Erythroblast (primary cell): ENCODE measurements around the gene TMEM204.

Experiments used
- DNase-seq, 2 experiments: peaks; one replicate each; lab custom pipeline; 2025; lab: John Stamatoyannopoulos, UW
- GATA1 ChIP-seq: IDR thresholded peaks from 2 replicates; pipeline ENCODE4 v1.6.1; 2011; ENCODE audit warnings: low read depth, mild to moderate bottlenecking, control low read depth, low read length, moderate library complexity
- POLR2A ChIP-seq: IDR thresholded peaks from 2 replicates; pipeline ENCODE4 v1.6.1; 2011; ENCODE audit warnings: mild to moderate bottlenecking, low read length

Gene TMEM204

DNA sequence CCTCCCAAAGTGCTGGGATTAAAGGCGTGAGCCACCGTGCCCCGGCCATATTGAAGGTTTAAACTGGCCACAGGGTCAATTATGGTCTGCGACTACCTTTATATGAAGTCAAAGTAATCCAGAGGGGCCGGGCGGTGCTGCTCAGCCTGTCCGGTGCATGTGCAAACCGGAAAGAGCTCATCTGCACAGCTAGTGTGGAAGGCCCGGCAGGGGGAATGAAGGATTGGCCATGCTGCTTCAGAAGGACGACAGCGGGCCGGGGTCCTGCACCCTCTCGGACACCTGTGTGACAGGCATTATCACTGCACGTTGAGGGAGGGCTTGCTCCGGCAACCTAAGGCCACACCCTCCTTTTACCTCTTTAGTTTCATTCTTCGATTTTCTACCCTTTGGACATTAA is 23.6 kb downstream of the TMEM204 start:
- TF ChIP-seq POLR2A, result no peak
- TF ChIP-seq GATA1, result no peak
- no peak for DNase-seq

DNA sequence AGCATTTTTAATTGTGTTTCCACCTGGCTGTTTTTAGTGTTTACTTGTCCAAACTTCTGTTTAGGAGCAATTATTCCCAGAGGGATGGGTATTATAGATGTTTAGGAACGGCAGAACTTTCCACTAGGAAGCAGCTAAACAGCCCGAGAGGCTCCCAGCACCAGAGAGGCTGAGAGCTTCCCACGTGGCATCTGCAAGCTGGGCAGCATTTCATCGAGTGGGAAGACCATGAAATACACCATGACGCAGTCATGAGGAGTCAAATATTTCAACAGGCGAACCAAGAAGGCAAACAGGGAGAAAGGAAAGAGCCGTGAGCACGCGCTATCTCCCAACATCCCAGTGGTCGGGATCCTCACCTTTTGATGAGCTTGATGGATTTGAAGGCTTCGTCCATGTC is 24.1 kb downstream of the TMEM204 start:
- TF ChIP-seq GATA1 (no peak), POLR2A (no peak)
- DNase-seq, result no peak

DNA sequence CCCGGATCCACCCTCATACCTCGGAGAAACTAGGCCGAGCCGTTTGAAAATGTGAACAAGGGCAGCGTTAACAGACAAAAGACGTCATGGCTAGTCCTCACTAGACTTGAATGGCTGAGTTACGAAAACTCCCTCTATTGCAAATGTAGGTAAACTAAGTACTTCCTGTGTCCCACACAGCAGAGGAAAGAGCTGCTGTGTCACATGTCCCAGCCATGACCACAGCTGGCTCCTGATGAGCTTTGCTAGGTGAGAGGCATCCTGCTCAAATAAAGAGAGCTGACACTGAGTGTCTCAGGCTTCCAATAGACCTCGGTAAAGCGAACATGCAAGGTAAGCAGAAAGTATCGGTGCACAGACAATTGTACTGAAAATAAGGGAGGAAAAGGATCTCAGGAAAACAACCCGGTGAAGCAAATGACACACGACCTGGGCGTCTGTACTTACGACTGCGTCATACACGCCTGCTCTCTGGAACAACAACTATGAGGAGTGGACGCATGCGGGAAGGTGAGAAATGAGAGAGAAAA is 26.0 kb downstream of the TMEM204 start:
- no peak for DNase-seq
- no peak for TF ChIP-seq POLR2A
- no peak for TF ChIP-seq GATA1

DNA sequence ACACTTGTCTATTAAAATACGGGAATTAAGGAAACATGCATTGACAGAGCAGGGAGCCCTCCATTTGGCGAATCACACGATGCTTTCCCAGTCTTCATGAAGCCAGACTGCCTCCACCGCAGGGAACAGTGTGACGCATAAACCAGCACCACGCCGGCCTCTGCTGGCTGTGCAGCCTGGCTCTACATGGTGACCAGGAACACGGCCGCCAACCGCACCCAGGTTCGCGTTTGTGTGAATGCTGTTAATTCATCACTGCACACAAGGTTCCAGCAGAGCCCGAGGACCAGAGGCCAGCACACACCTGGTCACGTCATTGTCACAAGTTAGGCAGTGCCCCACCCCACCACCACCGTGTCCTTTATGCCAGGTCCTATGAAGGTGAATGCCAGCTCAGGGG is 26.7 kb downstream of the TMEM204 start:
- no peak for DNase-seq
- TF ChIP-seq POLR2A (no peak), GATA1 (no peak)

DNA sequence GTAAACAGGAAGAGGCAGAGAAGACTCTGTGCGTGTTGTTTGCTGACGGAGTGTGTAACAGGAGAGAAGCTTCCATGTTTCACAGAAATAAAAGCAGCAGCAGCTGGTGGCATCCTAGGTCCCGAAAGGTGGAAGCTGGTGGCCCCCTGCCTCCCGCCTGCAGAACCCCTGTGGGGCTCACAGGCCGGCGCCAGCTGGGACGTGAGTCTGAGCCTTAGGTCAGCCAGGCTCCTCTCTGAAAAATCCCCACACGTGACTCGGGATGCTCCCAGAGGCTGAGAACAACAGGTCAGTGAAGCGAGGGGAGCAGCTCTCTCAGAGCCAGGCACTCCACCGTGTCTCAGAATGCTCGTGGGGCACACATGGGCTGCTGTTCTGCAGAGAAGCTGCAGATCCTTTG is 27.4 kb downstream of the TMEM204 start:
- DNase-seq, result no peak

DNA sequence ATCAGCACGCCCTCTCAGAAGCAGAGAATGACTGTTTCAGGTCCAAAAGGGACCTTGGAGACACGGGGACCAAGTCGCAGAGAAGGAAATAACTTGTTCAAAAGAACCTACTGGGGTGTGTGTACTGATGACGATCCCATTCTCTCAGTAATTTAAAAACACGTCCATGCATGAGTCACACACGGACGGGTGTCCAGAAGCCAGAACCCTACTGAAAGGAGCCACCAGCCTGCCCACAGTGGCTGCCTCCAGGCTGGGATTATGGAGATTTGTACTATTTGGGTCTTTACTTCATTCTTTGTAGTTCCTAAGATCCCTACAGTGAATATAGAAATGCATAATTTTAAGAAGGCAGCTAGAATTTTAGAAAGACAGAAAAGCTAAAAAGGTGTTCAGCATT is 27.8 kb downstream of the TMEM204 start:
- TF ChIP-seq GATA1 (no peak), POLR2A (no peak)
- DNase-seq, result no peak

More for the DNA sequence above, 27.4 kb downstream of the TMEM204 start:
- TF ChIP-seq GATA1 (no peak), POLR2A (no peak)

DNA sequence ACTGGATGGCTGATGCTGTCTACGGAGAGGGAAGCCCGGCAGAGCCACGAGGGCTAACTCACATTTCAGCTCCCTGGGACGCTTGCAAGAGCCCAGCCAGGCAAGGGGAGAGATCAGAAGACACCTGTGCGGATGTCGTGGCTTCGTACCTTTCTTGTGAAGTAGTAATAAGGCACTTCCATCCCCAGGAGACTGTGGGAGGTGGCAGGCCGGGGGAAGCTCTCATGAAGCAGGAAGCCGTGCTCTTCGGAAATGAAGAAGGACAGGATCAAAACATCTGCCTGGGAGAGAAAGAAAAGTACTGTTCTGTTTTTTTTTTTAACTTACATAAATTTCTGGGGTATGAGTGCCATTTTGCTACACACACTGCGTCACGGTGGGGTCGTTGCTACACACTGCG is 28.4 kb downstream of the TMEM204 start:
- no peak for DNase-seq
- TF ChIP-seq POLR2A (no peak), GATA1 (no peak)

DNA sequence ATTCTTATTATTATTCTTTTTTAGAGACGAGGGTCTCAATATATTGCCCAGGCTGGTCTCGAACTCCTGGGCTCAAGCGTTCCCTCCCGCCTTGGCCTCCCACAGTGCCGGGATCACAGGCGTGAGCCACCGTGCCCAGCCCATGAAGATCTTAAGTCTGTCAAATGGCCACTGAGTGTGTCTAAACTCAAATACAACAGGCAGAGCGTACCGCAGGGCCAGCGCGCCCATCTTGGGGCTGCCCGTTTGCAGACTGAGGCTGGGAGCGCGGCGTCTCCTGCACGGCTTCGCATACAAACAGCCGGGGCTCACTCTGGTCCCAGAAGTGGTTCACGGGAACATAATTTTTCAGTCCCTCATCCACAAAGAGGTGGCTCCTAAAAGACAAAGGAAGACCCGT is 30.3 kb downstream of the TMEM204 start:
- no peak for TF ChIP-seq POLR2A
- no peak for TF ChIP-seq GATA1
- DNase-seq, result no peak

DNA sequence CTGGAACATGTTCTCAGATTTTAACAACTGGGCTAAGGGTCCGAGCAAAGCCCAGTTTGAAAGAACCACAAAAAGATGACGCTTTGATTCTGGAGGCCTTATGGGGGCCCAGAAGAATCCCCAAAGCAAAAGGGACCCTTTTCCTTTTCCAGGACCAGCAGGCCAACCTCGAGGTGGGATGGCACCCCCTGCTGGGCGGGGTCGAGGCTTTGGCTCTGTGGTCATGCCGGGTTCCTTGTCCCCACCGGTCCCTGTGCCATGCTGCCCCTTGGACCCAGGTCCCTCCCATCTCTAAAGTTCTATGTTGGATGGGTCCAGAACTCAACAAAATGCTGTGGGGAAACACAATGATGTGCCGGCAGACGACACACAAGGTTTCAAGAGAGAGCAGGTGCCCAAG is 30.9 kb downstream of the TMEM204 start:
- no peak for DNase-seq
- TF ChIP-seq POLR2A (no peak), GATA1 (no peak)

DNA sequence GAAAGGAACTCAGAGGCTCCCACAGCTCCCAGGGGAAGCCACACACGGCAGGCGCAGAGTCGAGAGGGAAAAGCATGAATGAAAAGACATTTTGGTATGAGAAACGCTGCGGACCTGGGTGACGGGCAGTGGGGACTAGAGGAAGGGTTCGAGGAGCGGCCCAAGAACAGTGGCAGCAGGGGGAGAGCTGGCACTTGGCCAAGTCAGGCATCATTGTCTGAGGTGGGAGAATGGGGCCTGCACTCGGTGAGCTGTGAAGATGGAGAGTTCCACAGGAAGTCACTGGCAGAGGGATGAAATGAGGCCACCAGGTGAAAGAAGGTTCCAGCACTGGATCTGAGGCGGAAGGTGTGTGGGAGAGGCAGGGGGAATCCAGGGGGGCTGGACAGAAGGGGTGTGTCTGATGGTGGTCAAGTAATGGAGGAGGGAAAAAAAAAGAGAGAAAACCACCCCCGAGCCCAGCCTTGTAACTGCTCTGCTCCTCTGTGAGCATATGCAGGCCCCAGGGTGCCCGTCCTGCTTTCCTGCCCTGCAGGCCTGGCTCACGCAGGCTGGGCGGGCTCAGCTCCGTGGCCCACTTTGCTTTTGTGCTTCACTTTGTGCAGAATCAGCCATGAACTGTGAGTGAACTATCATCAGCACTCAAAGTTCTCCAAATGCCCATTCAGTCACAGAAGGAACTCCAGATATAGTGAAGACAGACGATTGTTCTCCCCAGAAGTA is 31.8 kb downstream of the TMEM204 start:
- no peak for DNase-seq
- TF ChIP-seq POLR2A (no peak), GATA1 (no peak)

DNA sequence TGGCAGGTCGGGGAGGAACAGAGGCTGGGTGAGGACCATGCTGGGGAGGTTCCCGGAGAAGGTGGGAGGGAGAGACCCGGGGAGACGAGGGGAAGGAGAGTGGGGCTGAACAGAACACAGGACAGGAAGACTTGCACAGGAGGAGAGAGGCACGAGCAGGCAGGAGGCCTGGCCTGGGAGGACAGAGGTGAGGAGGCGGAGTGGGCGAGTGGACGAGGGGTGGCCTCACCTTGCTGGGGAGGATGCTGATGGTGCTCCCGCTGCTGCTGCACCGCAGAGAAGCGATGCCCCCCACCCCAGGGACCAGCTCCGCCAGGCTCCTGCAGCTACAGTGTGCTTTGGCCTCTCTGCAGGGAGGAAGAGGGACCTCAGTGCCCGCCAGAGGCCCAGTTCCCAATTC is 34.5 kb downstream of the TMEM204 start:
- DNase-seq, result no peak
- no peak for TF ChIP-seq GATA1
- no peak for TF ChIP-seq POLR2A

DNA sequence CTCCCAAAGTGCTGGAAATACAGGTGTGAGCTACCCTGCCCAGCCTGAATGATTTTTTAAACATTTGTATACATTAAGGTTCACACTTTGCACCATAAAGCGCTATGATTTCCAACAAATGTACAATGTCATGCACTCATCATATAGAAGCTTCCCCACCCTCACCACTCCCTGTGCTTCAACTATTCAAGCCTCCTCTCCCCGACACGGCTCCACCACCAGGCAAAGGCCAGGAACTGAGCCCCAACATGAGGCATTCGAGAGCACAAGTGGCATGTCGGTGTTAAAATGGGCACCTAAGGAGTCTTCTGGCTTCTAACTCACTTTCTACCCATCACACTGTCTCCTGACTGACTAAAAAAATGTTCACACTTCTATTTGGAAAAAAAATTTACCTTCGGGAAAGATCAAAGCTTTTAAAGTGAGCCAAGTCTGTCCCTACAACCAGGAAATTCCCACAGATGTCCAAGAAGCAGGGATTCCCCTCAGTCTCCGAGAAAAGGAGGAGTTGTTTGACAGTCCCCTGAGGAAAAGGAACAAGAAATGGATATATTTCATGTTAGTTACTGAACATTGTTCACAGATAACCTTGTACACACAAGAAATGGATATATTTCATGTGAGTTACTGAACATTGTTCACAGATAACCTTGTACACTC is 37.7 kb downstream of the TMEM204 start:
- DNase-seq, result peak in 1 of 2 experiments; percentile 10
- no peak for TF ChIP-seq POLR2A
- no peak for TF ChIP-seq GATA1

DNA sequence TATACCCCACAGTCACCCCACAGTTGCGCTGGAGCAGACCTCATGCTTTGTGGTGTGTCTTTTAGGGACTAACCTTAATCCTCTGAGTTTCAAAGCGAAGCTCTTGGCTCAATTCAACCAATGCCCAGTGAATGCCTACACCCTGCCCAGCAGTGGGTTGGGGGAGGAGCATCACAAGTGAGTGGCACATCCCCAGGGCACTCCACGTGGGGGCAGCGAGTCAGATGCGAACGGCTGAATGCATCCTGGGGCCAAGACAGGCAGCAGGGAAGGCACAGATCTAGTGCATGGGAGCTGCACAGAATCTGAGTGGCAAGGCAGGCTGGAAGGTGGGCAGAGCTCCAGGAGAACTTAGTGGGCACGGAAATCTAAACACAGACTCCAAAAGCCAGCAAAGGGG is 39.2 kb downstream of the TMEM204 start:
- no peak for DNase-seq
- TF ChIP-seq GATA1, result no peak
- no peak for TF ChIP-seq POLR2A

DNA sequence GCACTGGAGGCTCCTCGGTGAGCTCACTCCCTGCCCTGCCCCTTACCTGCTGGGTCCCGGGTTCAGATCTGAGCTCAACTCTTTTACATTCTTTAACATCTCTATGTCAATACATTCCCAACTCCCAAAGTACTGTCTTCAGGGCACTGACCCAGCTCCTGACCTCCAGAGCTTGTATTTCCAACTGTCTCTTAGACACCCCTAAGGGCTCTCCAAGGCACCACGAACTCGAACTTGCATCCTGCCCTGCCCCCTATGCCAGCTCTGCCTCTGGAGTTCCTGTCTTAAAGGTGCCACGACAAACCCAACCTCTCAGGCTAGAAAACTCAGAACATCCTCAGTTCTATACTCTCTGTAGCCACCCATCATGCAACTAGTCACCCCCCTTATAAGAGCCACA is 39.8 kb downstream of the TMEM204 start:
- TF ChIP-seq GATA1, result no peak
- no peak for TF ChIP-seq POLR2A
- no peak for DNase-seq

DNA sequence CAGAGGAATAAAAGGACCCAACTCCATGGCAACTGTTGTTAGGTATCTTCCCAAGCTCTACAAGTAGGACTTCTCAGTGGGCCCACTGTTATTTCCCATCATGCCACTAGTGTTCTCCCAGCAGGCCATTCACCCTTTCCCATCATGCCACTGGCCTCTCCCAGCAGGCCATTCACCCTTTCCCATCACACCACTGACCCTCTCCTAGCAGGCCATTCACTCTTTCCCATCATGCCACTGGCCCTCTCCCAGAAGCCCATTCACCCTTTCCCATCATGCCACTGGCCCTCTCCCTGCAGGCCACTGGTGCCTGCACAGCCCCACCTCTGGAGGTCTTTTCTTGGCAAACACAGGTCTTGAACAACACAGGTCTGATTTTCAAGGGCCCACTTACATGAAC is 42.1 kb downstream of the TMEM204 start:
- TF ChIP-seq POLR2A (no peak), GATA1 (no peak)
- no peak for DNase-seq
